ENCODE measurements around the gene POLG2. TPM values are rescaled to one million over a fixed set of nuclear protein-coding genes. Genes with fewer than 3 reads are reported as not detected.

Gene POLG2
- total RNA-seq, 1 donor from 2014 or later, result 22.9 TPM

- peak overlapping the region; percentile 100 for H3K27ac Mint-ChIP-seq
- H3K4me1 Mint-ChIP-seq (ENCODE audit: unreplicated experiment), result peaks cover 33% of the 10 kb centered on the region
- no peaks in the 10 kb centered on the region for H3K9me3 Mint-ChIP-seq
- peaks cover 65% of the 10 kb centered on the region for H3K36me3 Mint-ChIP-seq
- TF ChIP-seq CTCF (conservative IDR thresholded peaks at IDR 0.05), result no peak
- H3K27me3 Mint-ChIP-seq, result peaks cover 12% of the 10 kb centered on the region
- peak; percentile 87 for DNase-seq (ENCODE audit: extremely low spot score, unreplicated experiment)
- peak overlapping the region; percentile 98 for H3K4me3 Mint-ChIP-seq
Measured at GRCh38 chr17:64505340-64506200, 8.7 kb upstream of the POLG2 start.

- no peak for TF ChIP-seq CTCF (conservative IDR thresholded peaks at IDR 0.05)
- H3K4me1 Mint-ChIP-seq (ENCODE audit: unreplicated experiment), result peaks cover 40% of the 10 kb centered on the region
- DNase-seq (ENCODE audit: extremely low spot score, unreplicated experiment), result no peak
- peak overlapping the region; percentile 98 for H3K4me3 Mint-ChIP-seq
- H3K27ac Mint-ChIP-seq, result peak overlapping the region; percentile 100
- peaks cover 67% of the 10 kb centered on the region for H3K36me3 Mint-ChIP-seq
- H3K9me3 Mint-ChIP-seq, result no peaks in the 10 kb centered on the region
- peaks cover 12% of the 10 kb centered on the region for H3K27me3 Mint-ChIP-seq
Measured at GRCh38 chr17:64504769-64505339, 8.0 kb upstream of the POLG2 start.

GRCh38 chr17:64503821-64504768 lies 7.2 kb upstream of the POLG2 start:
- Mint-ChIP-seq H3K36me3 (peaks cover 70% of the 10 kb centered on the region), H3K9me3 (no peaks in the 10 kb centered on the region), H3K27me3 (peaks cover 12% of the 10 kb centered on the region), H3K4me3 (peak overlapping the region; percentile 98), H3K4me1 (ENCODE audit: unreplicated experiment) (peaks cover 40% of the 10 kb centered on the region), H3K27ac (peak overlapping the region; percentile 100)
- no peak for TF ChIP-seq CTCF (conservative IDR thresholded peaks at IDR 0.05)
- no peak for DNase-seq (ENCODE audit: extremely low spot score, unreplicated experiment)

- TF ChIP-seq CTCF (conservative IDR thresholded peaks at IDR 0.05), result no peak
- Mint-ChIP-seq H3K4me3 (peak overlapping the region; percentile 60), H3K4me1 (ENCODE audit: unreplicated experiment) (peaks cover 42% of the 10 kb centered on the region), H3K36me3 (peaks cover 70% of the 10 kb centered on the region), H3K9me3 (no peaks in the 10 kb centered on the region), H3K27ac (peak overlapping the region; percentile 100), H3K27me3 (peaks cover 12% of the 10 kb centered on the region)
- no peak for DNase-seq (ENCODE audit: extremely low spot score, unreplicated experiment)
Measured at GRCh38 chr17:64503341-64503740, 6.5 kb upstream of the POLG2 start.

- Mint-ChIP-seq H3K27me3 (peaks cover 12% of the 10 kb centered on the region), H3K4me3 (peak overlapping the region; percentile 60), H3K36me3 (peaks cover 70% of the 10 kb centered on the region), H3K27ac (peak overlapping the region; percentile 100), H3K4me1 (ENCODE audit: unreplicated experiment) (peaks cover 45% of the 10 kb centered on the region), H3K9me3 (no peaks in the 10 kb centered on the region)
- no peak for DNase-seq (ENCODE audit: extremely low spot score, unreplicated experiment)
- no peak for TF ChIP-seq CTCF (conservative IDR thresholded peaks at IDR 0.05)
Measured at GRCh38 chr17:64502809-64503208, 6.0 kb upstream of the POLG2 start.
